Panc1 (cell line): Measurements from ENCODE around the gene PRDM5. TPM values are rescaled to one million over a fixed set of nuclear protein-coding genes. Genes with fewer than 3 reads are reported as not detected.

Experiments used
- ATAC-seq: fragments of 200-7000 bp; cut with Tn5 transposase; 2 replicates; pipeline ENCODE4 v1.9.1; 2020; ENCODE audit warnings: mild to moderate bottlenecking, moderate library complexity
- BruUV-seq: library from RNA; stranded (reverse); fragments of 400-500 nt; replicated peaks from 2 replicates; lab custom pipeline; 2021; lab: Mats Ljungman, UMichigan
- CTCF ChIA-PET: fragments of 300-600 bp; sonication (Branson Sonifier 250); formaldehyde crosslinking; loops from one replicate; lab custom pipeline; 2022; ENCODE audit warnings: antibody characterized with exemption; lab: Charles Lee
- POLR2A ChIA-PET: fragments of 300-600 bp; sonication (Branson Sonifier 250); formaldehyde crosslinking; loops from one replicate; lab custom pipeline; 2022; ENCODE audit warnings: antibody characterized with exemption; lab: Charles Lee
- DNase-seq: peaks from one replicate; pipeline ENCODE4 v3.0.0-alpha.2; 2010; ENCODE audit warnings: low read depth, low spot score
- H3K27ac ChIP-seq: 2 replicates; pipeline ENCODE4 v1.5.1; 2011; ENCODE audit warnings: mild to moderate bottlenecking, low read length, inconsistent platforms
- H3K27me3 ChIP-seq: fragments of 200-500 bp; sonication (Bioruptor generic); 2 replicates; pipeline ENCODE4 v1.6.0; 2014; ENCODE audit warnings: low read length, inconsistent platforms; ENCODE audit not compliant: control insufficient read depth, insufficient read depth
- H3K36me3 ChIP-seq: fragments of 200-500 bp; sonication (Bioruptor generic); 2 replicates; pipeline ENCODE4 v1.5.1; 2014; ENCODE audit warnings: inconsistent platforms, mild to moderate bottlenecking, low read length, moderate library complexity; ENCODE audit not compliant: control insufficient read depth, insufficient read depth
- H3K4me1 ChIP-seq: 2 replicates; pipeline ENCODE4 v1.5.1; 2011; ENCODE audit warnings: inconsistent platforms, mild to moderate bottlenecking, low read length, moderate library complexity; ENCODE audit not compliant: control insufficient read depth, insufficient read depth
- H3K4me3 ChIP-seq, 2 experiments: 2 replicates each; pipeline ENCODE4 v1.5.1; 2011 to 2012; ENCODE audit warnings: low read depth in 2 of 2, low read length in 2 of 2, mild to moderate bottlenecking in 2 of 2, inconsistent platforms in 1 of 2, moderate library complexity in 1 of 2
- H3K9me3 ChIP-seq: fragments of 200-500 bp; sonication (Bioruptor generic); 2 replicates; pipeline ENCODE4 v1.5.1; 2014; ENCODE audit warnings: low read depth, mild to moderate bottlenecking, inconsistent platforms, low read length, moderate library complexity; ENCODE audit not compliant: control insufficient read depth, insufficient read depth
- CTCF ChIP-seq: fragments of 450-650 bp; IDR thresholded peaks from 2 replicates; pipeline ENCODE4 v1.5.1; 2017; ENCODE audit warnings: mild to moderate bottlenecking
- POLR2AphosphoS5 ChIP-seq: IDR thresholded peaks from 2 replicates; pipeline ENCODE4 v1.6.1; 2012; ENCODE audit warnings: mild to moderate bottlenecking, low read depth, low read length, moderate library complexity
- REST ChIP-seq, 2 experiments: IDR thresholded peaks; 2 replicates each; pipeline ENCODE4 v1.6.1; 2011 to 2012; ENCODE audit warnings: low read depth in 2 of 2, control low read depth in 1 of 2, low read length in 1 of 2, mild to moderate bottlenecking in 1 of 2, moderate library complexity in 1 of 2; ENCODE audit not compliant: insufficient read depth in 1 of 2
- SIN3A ChIP-seq: IDR thresholded peaks from 2 replicates; pipeline ENCODE4 v1.6.1; 2012; ENCODE audit warnings: low read depth, mild to moderate bottlenecking, low read length, moderate library complexity, borderline replicate concordance; ENCODE audit not compliant: insufficient read depth
- TCF7L2 ChIP-seq: IDR thresholded peaks from 2 replicates; pipeline ENCODE4 v1.6.1; 2011; ENCODE audit warnings: mild to moderate bottlenecking, low read depth, low read length, inconsistent platforms
- in situ Hi-C: cut with HindIII; loops from 2 replicates; pipeline ENCODE4 v1.10.0; 2016; ENCODE audit warnings: low sequenced_read_pairs, low pct_unique_long_range_greater_than_20kb
- intact Hi-C: fragments of 100-400 bp; cut with micrococcal nuclease; formaldehyde crosslinking; loops from one replicate; pipeline ENCODE4 v1.10.0; 2022; ENCODE audit not compliant: unreplicated experiment
- total RNA-seq: library from RNA; stranded (reverse); gene quantifications from one replicate; pipeline ENCODE4 v1.2.1, GENCODE V29; 2021; ENCODE audit not compliant: unreplicated experiment

PRDM5 gene
- total RNA-seq, 1 experiment from 2014 or later = 8.4 TPM

GRCh38 chr4:120963449-120963848, 40.9 kb upstream of the PRDM5 start:
- in situ Hi-C loops = no loop called here
- Histone ChIP-seq H3K27me3 (no peaks in the 10 kb centered on the region), H3K4me1 (no peaks in the 10 kb centered on the region), H3K9me3 (no peaks in the 10 kb centered on the region), H3K27ac (no peak overlapping the region), H3K36me3 (no peaks in the 10 kb centered on the region), H3K4me3 (no peak overlapping the region)
- DNase-seq (no peak), ATAC-seq (no peak)
- CTCF ChIA-PET = no interaction called here
- POLR2A ChIA-PET = no interaction called here
- no TSS peak for BruUV-seq
- intact Hi-C loops = no loop called here
- TF ChIP-seq POLR2AphosphoS5 (no peak), TCF7L2 (no peak)

- ChIA-PET CTCF (no interaction called here), POLR2A (no interaction called here)
- intact Hi-C loops (no loop called here), in situ Hi-C loops (no loop called here)
- H3K36me3 ChIP-seq = no peaks in the 10 kb centered on the region
- no peak overlapping the region for H3K27ac ChIP-seq
- no peak for TF ChIP-seq SIN3A
- TF ChIP-seq POLR2AphosphoS5 = no peak
- no peak for TF ChIP-seq CTCF
- TF ChIP-seq REST (IDR thresholded peaks at IDR 0.05; ENCODE audit: insufficient read depth in 1 of 2, low read depth in 2 of 2, low read length in 1 of 2) = no peak
- TF ChIP-seq TCF7L2 = no peak
- H3K4me1 ChIP-seq = no peaks in the 10 kb centered on the region
- DNase-seq (no peak), ATAC-seq (no peak)
- no TSS peak for BruUV-seq
- no peak overlapping the region for H3K4me3 ChIP-seq
- H3K9me3 ChIP-seq = no peaks in the 10 kb centered on the region
- H3K27me3 ChIP-seq = no peaks in the 10 kb centered on the region
Observed at GRCh38 chr4:120960656-120961267, 38.2 kb upstream of the PRDM5 start.

GRCh38 chr4:120948382-120948781, 25.9 kb upstream of the PRDM5 start:
- CTCF ChIA-PET = no interaction called here
- H3K4me3 ChIP-seq = no peak overlapping the region
- no peaks in the 10 kb centered on the region for H3K27me3 ChIP-seq
- TF ChIP-seq CTCF (no peak), POLR2AphosphoS5 (no peak), REST (IDR thresholded peaks at IDR 0.05; ENCODE audit: insufficient read depth in 1 of 2, low read depth in 2 of 2, low read length in 1 of 2) (no peak)
- no peaks in the 10 kb centered on the region for H3K36me3 ChIP-seq
- BruUV-seq = no TSS peak
- H3K4me1 ChIP-seq = no peaks in the 10 kb centered on the region
- in situ Hi-C loops (no loop called here), intact Hi-C loops (no loop called here)
- ATAC-seq (no peak), DNase-seq (no peak)
- H3K27ac ChIP-seq = no peak overlapping the region
- POLR2A ChIA-PET = no interaction called here
- H3K9me3 ChIP-seq = no peaks in the 10 kb centered on the region
